H1 (cell line): ENCODE measurements around the gene BTN1A1. TPM values are rescaled to one million over a fixed set of nuclear protein-coding genes. Genes with fewer than 3 reads are reported as not detected.

Experiments used
- HDAC2 ChIP-seq, 2 experiments: fragments of 300-600 bp in 1 of 2; sonication (generic) in 1 of 2; IDR thresholded peaks; 2 replicates each; pipeline ENCODE4 v1.6.1; 2011 to 2012; ENCODE audit warnings: low read depth in 2 of 2, low read length in 2 of 2, mild to moderate bottlenecking in 2 of 2, moderate library complexity in 2 of 2, borderline replicate concordance in 1 of 2, inconsistent platforms in 1 of 2
- RNF2 ChIP-seq: fragments of 200-900, 300-1000 bp; sonication (generic); IDR thresholded peaks from 2 replicates; pipeline ENCODE4 v1.7.1; 2016; ENCODE audit warnings: borderline replicate concordance, low read depth, mild to moderate bottlenecking, antibody characterized with exemption, low read length; ENCODE audit not compliant: poor library complexity, severe bottlenecking; ENCODE audit errors: missing control alignments
- ZNF274 ChIP-seq: IDR thresholded peaks from 2 replicates; pipeline ENCODE4 v1.7.0; 2012; ENCODE audit warnings: low read length, borderline replicate concordance; ENCODE audit errors: extremely low read depth
- polyA plus RNA-seq, 7 experiments: library from polyadenylated mRNA; depleted of rRNA in 3 of 7; stranded (reverse) in 5 of 7; unstranded in 2 of 7; fragments of >200 nt in 5 of 7; fragments of 200-250 nt in 2 of 7; gene quantifications; 1 replicate in 5 of 7; 2 replicates in 1 of 7; 4 replicates in 1 of 7; pipeline versions ENCODE4 v1.2.1 to v1.2.3, GENCODE V29; 2011 to 2013; ENCODE audit warnings: missing spikeins in 2 of 7, mixed read lengths in 2 of 7
- total RNA-seq: library from RNA; stranded (reverse); fragmentation: NEBNext Ultra II Directional; extraction: Animal tissue kit (Norgen Biotek cat#: 25700); gene quantifications from 2 replicates; pipeline ENCODE4 v1.2.1, GENCODE V29; 2021

BTN1A1 gene
- total and polyA plus RNA-seq, 2 of the 8 experiments (the other 6 are each of a cell fraction or from before 2014, with no cell fraction given): 0.28 to 0.35 TPM

DNA sequence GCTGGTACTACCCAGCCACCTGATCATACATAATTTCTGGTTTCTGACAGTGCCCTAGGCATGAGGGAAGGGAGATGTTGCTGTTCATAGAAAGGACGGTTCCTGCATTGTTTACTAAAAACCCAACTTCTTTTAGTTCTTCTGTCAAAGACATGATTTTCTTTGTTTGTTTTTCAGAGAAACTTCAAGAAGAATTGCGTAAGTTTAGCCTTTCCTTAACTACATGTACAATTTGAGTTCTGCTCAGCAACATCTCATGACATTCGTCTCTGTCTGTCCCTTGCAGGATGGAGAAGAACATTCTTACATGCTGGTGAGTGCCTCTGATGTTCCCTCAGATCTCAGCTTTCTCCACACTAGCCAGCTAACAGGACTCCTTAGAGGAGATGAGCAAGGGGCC, 34.3 kb upstream of the BTN1A1 start (continued):
- no peak for TF ChIP-seq HDAC2 (IDR thresholded peaks at IDR 0.05; ENCODE audit: borderline replicate concordance in 1 of 2, low read depth in 2 of 2, low read length in 2 of 2)
- TF ChIP-seq RNF2: no peak
- no peak for TF ChIP-seq ZNF274
